Keratinocyte (primary cell): Measurements from ENCODE around the gene SMPD1.

Experiments used
- CTCF ChIP-seq, 3 experiments: IDR thresholded peaks in 1 of 3; conservative IDR thresholded peaks in 1 of 3; optimal IDR thresholded peaks in 1 of 3; 2 replicates in 2 of 3; 3 replicates in 1 of 3; pipeline versions ENCODE3 to v1.5.1; 2011; ENCODE audit warnings: low read length in 3 of 3, mild to moderate bottlenecking in 3 of 3, moderate library complexity in 2 of 3, control low read depth in 1 of 3, inconsistent platforms in 1 of 3; ENCODE audit not compliant: insufficient read depth in 2 of 3; ENCODE audit errors: extremely low read depth in 1 of 3
- EZH2 ChIP-seq: IDR thresholded peaks from one replicate; pipeline ENCODE4 v1.6.1; 2012; ENCODE audit warnings: inconsistent platforms, mild to moderate bottlenecking, low read length, moderate library complexity

- TF ChIP-seq CTCF (optimal IDR thresholded peaks at IDR 0.05 in 1 of 3, IDR thresholded peaks at IDR 0.05 in 1 of 3, conservative IDR thresholded peaks at IDR 0.05 in 1 of 3; ENCODE audit: extremely low read depth in 1 of 3, insufficient read depth in 2 of 3, low read length in 3 of 3) (no peak), EZH2 (no peak)
These were observed 15.6 kb downstream of the SMPD1 start for GRCh38 chr11:6405846-6406245.
